Smooth muscle cell (in vitro differentiated cells): ENCODE data around the gene KLRF1. TPM values are rescaled to one million over a fixed set of nuclear protein-coding genes. Genes with fewer than 3 reads are reported as not detected.

Experiments used
- DNase-seq: peaks from one replicate; lab custom pipeline; 2025; ENCODE audit not compliant: unreplicated experiment; lab: John Stamatoyannopoulos, UW
- H2AFZ ChIP-seq: fragments of 200-600 bp; sonication (generic); 2 replicates; pipeline ENCODE4 v1.6.0; 2016; ENCODE audit warnings: antibody characterized with exemption, low read depth, mild to moderate bottlenecking
- H3F3A ChIP-seq: fragments of 200-600 bp; sonication (generic); 2 replicates; pipeline ENCODE4 v1.6.0; 2017; ENCODE audit warnings: antibody characterized with exemption, low read depth
- H3K27ac ChIP-seq: fragments of 200-600 bp; sonication (generic); 2 replicates; pipeline ENCODE4 v1.5.1; 2016; ENCODE audit warnings: low read depth, mild to moderate bottlenecking
- H3K27me3 ChIP-seq: fragments of 200-600 bp; sonication (generic); 2 replicates; pipeline ENCODE4 v1.6.1; 2016; ENCODE audit warnings: low read depth, mild to moderate bottlenecking
- H3K36me3 ChIP-seq: fragments of 200-600 bp; sonication (generic); 2 replicates; pipeline ENCODE4 v1.5.1; 2016; ENCODE audit warnings: low read depth
- H3K4me1 ChIP-seq: fragments of 200-600 bp; sonication (generic); 2 replicates; pipeline ENCODE4 v1.5.1; 2016; ENCODE audit warnings: low read depth
- H3K4me2 ChIP-seq: fragments of 200-600 bp; sonication (generic); 2 replicates; pipeline ENCODE4 v1.6.0; 2016; ENCODE audit warnings: mild to moderate bottlenecking
- H3K4me3 ChIP-seq: fragments of 200-600 bp; sonication (generic); 2 replicates; pipeline ENCODE4 v1.5.1; 2016; ENCODE audit warnings: mild to moderate bottlenecking
- H3K79me2 ChIP-seq: fragments of 200-600 bp; sonication (generic); 2 replicates; pipeline ENCODE4 v1.6.0; 2016; ENCODE audit warnings: low read depth, mild to moderate bottlenecking
- H3K9ac ChIP-seq: fragments of 200-600 bp; sonication (generic); 2 replicates; pipeline ENCODE4 v1.6.0; 2016; ENCODE audit warnings: low read depth
- H3K9me3 ChIP-seq: fragments of 200-600 bp; sonication (generic); replicated peaks from 2 replicates; pipeline ENCODE4 v1.5.1; 2016; ENCODE audit warnings: low read depth
- H4K20me1 ChIP-seq: fragments of 200-600 bp; sonication (generic); 2 replicates; pipeline ENCODE4 v1.6.0; 2016; ENCODE audit warnings: low read depth
- CTCF ChIP-seq: fragments of 200-600 bp; sonication (generic); IDR thresholded peaks from 2 replicates; pipeline ENCODE4 v1.5.1; 2017; ENCODE audit warnings: borderline replicate concordance, mild to moderate bottlenecking, antibody characterized with exemption; ENCODE audit not compliant: insufficient read depth, poor library complexity, severe bottlenecking
- WGBS: methylation state at CpG from one replicate; pipeline ENCODE4 v1.1.7; 2016; ENCODE audit warnings: low lambda C conversion rate; 5-methylcytosine and 5-hydroxymethylcytosine counted together
- polyA plus RNA-seq: library from polyadenylated mRNA; unstranded; fragments of >200 nt; fragmentation: Nextera tagmentation; extraction: Ambion mirVana; gene quantifications from 2 replicates; pipeline ENCODE4 v1.2.1, GENCODE V29; 2016
- total RNA-seq: library from RNA; depleted of rRNA; stranded (reverse); fragments of >200 nt; gene quantifications from 2 replicates; pipeline ENCODE4 v1.2.3, GENCODE V29; 2014

Gene KLRF1
- total and polyA plus RNA-seq, 2 experiments from 2014 or later, result not detected

- no peak for TF ChIP-seq CTCF
- Histone ChIP-seq H4K20me1 (no peaks in the 10 kb centered on the region), H3K9me3 (peaks cover 10% of the 10 kb centered on the region), H3K36me3 (no peaks in the 10 kb centered on the region), H3K27me3 (no peaks in the 10 kb centered on the region), H3F3A (peaks cover 5% of the 10 kb centered on the region), H3K27ac (no peak overlapping the region), H2AFZ (no peak overlapping the region), H3K4me3 (no peak overlapping the region), H3K4me2 (no peak overlapping the region), H3K4me1 (peaks cover 13% of the 10 kb centered on the region), H3K9ac (no peak overlapping the region), H3K79me2 (no peaks in the 10 kb centered on the region)
- no peak for DNase-seq
- WGBS, result 88% methylated on average over 4 of the region's 4 CpGs
Measured at GRCh38 chr12:9864913-9865675, 37.8 kb downstream of the KLRF1 start.

- Histone ChIP-seq H3K9ac (no peak overlapping the region), H3K27ac (no peak overlapping the region)
Measured at GRCh38 chr12:9866860-9867269, 39.6 kb downstream of the KLRF1 start.

GRCh38 chr12:9867531-9867930 lies 40.2 kb downstream of the KLRF1 start:
- Histone ChIP-seq H4K20me1 (no peaks in the 10 kb centered on the region), H3K79me2 (no peaks in the 10 kb centered on the region), H3K4me1 (peaks cover 34% of the 10 kb centered on the region), H3K9me3 (peaks cover 10% of the 10 kb centered on the region), H3K4me2 (peak overlapping the region; percentile 32), H2AFZ (no peak overlapping the region), H3K9ac (no peak overlapping the region), H3K36me3 (no peaks in the 10 kb centered on the region), H3F3A (peaks cover 11% of the 10 kb centered on the region), H3K4me3 (peak overlapping the region; percentile 44), H3K27me3 (no peaks in the 10 kb centered on the region), H3K27ac (no peak overlapping the region)
- DNase-seq, result no peak
- no peak for TF ChIP-seq CTCF
- WGBS, result 91% methylated on average over 4 of the region's 4 CpGs

More at GRCh38 chr12:9866860-9867269, 39.6 kb downstream of the KLRF1 start:
- Histone ChIP-seq H3K4me1 (peaks cover 28% of the 10 kb centered on the region), H3K4me3 (no peak overlapping the region), H2AFZ (no peak overlapping the region), H3F3A (peaks cover 11% of the 10 kb centered on the region), H3K4me2 (no peak overlapping the region), H3K27me3 (no peaks in the 10 kb centered on the region), H3K79me2 (no peaks in the 10 kb centered on the region), H3K36me3 (no peaks in the 10 kb centered on the region), H4K20me1 (no peaks in the 10 kb centered on the region), H3K9me3 (peaks cover 10% of the 10 kb centered on the region)
- no peak for TF ChIP-seq CTCF
- DNase-seq, result no peak
- WGBS, result 94% methylated on average over 4 of the region's 4 CpGs
